ENCODE measurements around the gene TEK.

Gene TEK

DNA sequence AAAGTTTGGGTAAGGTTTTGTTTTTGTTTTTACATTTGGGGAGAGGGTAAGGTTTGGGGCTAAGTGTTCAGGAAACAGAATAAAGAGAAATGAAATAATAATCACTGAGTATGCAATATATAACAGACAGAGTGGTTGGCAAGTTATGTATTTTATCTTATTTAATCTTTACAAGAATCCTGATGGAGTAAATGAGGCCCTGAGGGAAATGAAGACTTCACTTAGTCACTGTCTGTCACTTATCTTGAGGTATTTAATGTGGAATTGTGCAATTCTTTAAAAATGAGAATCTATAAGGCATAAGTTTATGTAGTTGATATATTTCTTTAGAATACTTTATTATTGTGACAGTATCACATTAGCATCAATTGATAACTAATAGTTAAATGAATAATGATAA, 48.1 kb downstream of the TEK start:
- H3K9ac ChIP-seq (ENCODE audit: low read length): no peak overlapping the region
- H3K27me3 ChIP-seq (ENCODE audit: control insufficient read depth, insufficient read depth, low read length): no peaks in the 10 kb centered on the region
- no peak overlapping the region for H3K27ac ChIP-seq (ENCODE audit: low read length)
- no peaks in the 10 kb centered on the region for H3K4me1 ChIP-seq (ENCODE audit: control insufficient read depth, low read depth, low read length)
- H3K9me3 ChIP-seq (ENCODE audit: control insufficient read depth, low read depth, low read length): no peaks in the 10 kb centered on the region
- H3K36me3 ChIP-seq (ENCODE audit: control insufficient read depth, low read depth, low read length): no peaks in the 10 kb centered on the region
- no peak overlapping the region for H3K4me3 ChIP-seq (ENCODE audit: low read length)

DNA sequence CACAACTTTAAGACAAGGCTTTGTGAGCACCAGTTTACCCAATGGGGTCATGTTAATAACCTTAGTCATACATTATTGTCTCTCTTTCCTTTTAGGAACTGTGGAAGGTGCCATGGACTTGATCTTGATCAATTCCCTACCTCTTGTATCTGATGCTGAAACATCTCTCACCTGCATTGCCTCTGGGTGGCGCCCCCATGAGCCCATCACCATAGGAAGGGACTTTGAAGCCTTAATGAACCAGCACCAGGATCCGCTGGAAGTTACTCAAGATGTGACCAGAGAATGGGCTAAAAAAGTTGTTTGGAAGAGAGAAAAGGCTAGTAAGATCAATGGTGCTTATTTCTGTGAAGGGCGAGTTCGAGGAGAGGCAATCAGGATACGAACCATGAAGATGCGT, 48.7 kb downstream of the TEK start:
- Histone ChIP-seq H3K4me1 (ENCODE audit: control insufficient read depth, low read depth, low read length) (no peaks in the 10 kb centered on the region), H3K9ac (ENCODE audit: low read length) (no peak overlapping the region), H3K27ac (ENCODE audit: low read length) (no peak overlapping the region), H3K27me3 (ENCODE audit: control insufficient read depth, insufficient read depth, low read length) (no peaks in the 10 kb centered on the region), H3K36me3 (ENCODE audit: control insufficient read depth, low read depth, low read length) (no peaks in the 10 kb centered on the region), H3K9me3 (ENCODE audit: control insufficient read depth, low read depth, low read length) (no peaks in the 10 kb centered on the region), H3K4me3 (ENCODE audit: low read length) (no peak overlapping the region)

DNA sequence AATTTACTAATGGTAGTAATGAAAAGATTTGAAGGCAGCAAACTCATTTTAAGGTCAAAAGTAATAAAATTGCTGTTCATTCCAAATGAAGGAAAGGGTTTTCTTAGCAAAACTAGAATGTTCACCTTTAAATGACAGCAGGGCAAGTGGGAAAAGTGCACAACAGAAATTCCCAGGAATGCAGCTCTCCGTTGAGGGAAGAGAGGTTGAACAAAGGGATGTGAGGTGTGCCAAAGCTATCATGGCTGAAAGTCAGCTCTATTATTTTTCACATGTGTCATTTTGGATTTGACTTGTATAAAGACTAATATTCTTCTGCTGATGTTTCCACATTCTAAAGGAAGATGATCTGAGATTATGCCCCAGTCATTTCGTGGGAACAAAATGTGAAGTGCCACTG, 51.6 kb downstream of the TEK start:
- Histone ChIP-seq H3K36me3 (ENCODE audit: control insufficient read depth, low read depth, low read length) (no peaks in the 10 kb centered on the region), H3K4me3 (ENCODE audit: low read length) (no peak overlapping the region), H3K9ac (ENCODE audit: low read length) (no peak overlapping the region), H3K4me1 (ENCODE audit: control insufficient read depth, low read depth, low read length) (peaks cover 3% of the 10 kb centered on the region), H3K27ac (ENCODE audit: low read length) (no peak overlapping the region), H3K27me3 (ENCODE audit: control insufficient read depth, insufficient read depth, low read length) (no peaks in the 10 kb centered on the region), H3K9me3 (ENCODE audit: control insufficient read depth, low read depth, low read length) (no peaks in the 10 kb centered on the region)

DNA sequence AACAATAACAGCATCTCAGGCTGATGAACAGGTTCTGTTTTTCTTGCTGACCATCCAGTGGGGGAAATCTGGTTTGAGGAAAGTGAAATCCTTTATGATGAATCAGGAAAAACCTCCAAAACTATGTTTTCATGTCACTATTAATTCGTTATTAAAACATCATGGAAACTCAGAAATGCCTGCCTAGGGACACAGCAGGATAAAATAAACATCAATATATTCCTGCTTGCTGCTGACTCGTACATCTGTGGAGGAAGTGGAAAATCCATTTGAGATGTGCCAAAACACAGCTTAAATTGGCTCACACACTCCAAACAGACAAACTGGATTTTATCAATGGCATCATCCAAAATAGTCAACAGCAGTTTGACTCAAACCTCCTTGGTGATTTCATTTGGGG, 53.0 kb downstream of the TEK start:
- no peaks in the 10 kb centered on the region for H3K9me3 ChIP-seq (ENCODE audit: control insufficient read depth, low read depth, low read length)
- H3K27ac ChIP-seq (ENCODE audit: low read length): no peak overlapping the region
- no peaks in the 10 kb centered on the region for H3K36me3 ChIP-seq (ENCODE audit: control insufficient read depth, low read depth, low read length)
- no peak overlapping the region for H3K4me3 ChIP-seq (ENCODE audit: low read length)
- no peaks in the 10 kb centered on the region for H3K27me3 ChIP-seq (ENCODE audit: control insufficient read depth, insufficient read depth, low read length)
- no peak overlapping the region for H3K9ac ChIP-seq (ENCODE audit: low read length)
- peaks cover 3% of the 10 kb centered on the region for H3K4me1 ChIP-seq (ENCODE audit: control insufficient read depth, low read depth, low read length)

DNA sequence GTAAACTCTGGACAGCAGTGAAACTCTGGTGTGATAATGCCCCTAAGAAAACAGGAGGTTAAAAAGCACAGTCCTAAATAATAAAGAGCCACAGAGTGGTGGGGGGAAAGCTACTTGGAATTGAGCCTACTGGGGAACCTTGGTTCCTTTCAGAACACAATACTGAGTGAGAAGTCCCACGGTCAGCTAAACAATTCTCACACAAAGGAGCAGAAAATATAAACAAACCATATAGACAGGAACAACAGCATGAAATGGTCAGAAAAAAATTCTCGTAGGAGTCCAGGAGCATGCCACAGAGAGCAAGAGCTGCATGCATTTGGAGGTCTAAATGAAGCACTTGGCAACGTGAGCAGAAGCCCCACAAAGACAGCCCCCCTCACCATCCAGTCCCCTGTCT, 56.0 kb downstream of the TEK start:
- Histone ChIP-seq H3K36me3 (ENCODE audit: control insufficient read depth, low read depth, low read length) (no peaks in the 10 kb centered on the region), H3K9ac (ENCODE audit: low read length) (no peak overlapping the region), H3K27me3 (ENCODE audit: control insufficient read depth, insufficient read depth, low read length) (no peaks in the 10 kb centered on the region), H3K9me3 (ENCODE audit: control insufficient read depth, low read depth, low read length) (no peaks in the 10 kb centered on the region), H3K4me1 (ENCODE audit: control insufficient read depth, low read depth, low read length) (peaks cover 3% of the 10 kb centered on the region), H3K27ac (ENCODE audit: low read length) (no peak overlapping the region), H3K4me3 (ENCODE audit: low read length) (no peak overlapping the region)

DNA sequence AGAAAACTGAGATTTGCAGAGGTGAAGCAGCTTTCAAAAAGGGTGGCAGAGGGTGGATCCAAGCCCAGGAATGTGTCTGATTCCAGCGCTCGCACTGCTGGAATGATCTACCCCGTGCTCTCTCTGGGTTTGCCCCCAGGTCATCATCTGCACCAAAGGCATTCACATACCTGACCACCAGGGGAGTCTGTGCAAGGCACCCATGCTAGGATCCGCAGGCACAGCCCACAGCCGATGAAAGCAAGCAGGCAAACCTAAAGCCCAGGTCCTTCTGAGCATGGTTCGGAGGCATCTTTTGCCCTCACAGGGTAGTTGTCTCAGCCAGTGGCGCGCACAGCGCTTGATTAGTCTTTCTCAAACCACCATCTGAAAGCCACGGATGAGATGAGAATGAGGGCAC, 56.6 kb downstream of the TEK start:
- no peak overlapping the region for H3K27ac ChIP-seq (ENCODE audit: low read length)
- H3K9ac ChIP-seq (ENCODE audit: low read length): no peak overlapping the region
- H3K4me3 ChIP-seq (ENCODE audit: low read length): no peak overlapping the region
- H3K36me3 ChIP-seq (ENCODE audit: control insufficient read depth, low read depth, low read length): no peaks in the 10 kb centered on the region
- H3K9me3 ChIP-seq (ENCODE audit: control insufficient read depth, low read depth, low read length): no peaks in the 10 kb centered on the region
- no peaks in the 10 kb centered on the region for H3K27me3 ChIP-seq (ENCODE audit: control insufficient read depth, insufficient read depth, low read length)
- peaks cover 3% of the 10 kb centered on the region for H3K4me1 ChIP-seq (ENCODE audit: control insufficient read depth, low read depth, low read length)

DNA sequence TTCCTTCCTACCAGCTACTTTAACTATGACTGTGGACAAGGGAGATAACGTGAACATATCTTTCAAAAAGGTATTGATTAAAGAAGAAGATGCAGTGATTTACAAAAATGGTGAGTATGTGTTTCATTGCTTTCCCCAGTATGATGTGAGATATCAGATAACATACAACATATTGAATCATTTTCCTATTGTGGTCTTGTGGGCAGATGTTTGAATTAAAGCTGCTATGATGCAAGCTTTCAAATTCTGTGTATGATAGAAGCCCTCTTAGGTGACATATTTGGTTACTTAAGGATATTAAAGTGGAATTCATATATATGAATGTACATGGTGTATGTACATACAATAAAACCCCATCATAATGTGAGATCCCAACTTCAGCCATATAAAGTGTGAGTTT, 59.5 kb downstream of the TEK start:
- no peak overlapping the region for H3K4me3 ChIP-seq (ENCODE audit: low read length)
- H3K27me3 ChIP-seq (ENCODE audit: control insufficient read depth, insufficient read depth, low read length): no peaks in the 10 kb centered on the region
- H3K9ac ChIP-seq (ENCODE audit: low read length): no peak overlapping the region
- no peak overlapping the region for H3K27ac ChIP-seq (ENCODE audit: low read length)
- peaks cover 3% of the 10 kb centered on the region for H3K4me1 ChIP-seq (ENCODE audit: control insufficient read depth, low read depth, low read length)
- no peaks in the 10 kb centered on the region for H3K9me3 ChIP-seq (ENCODE audit: control insufficient read depth, low read depth, low read length)
- H3K36me3 ChIP-seq (ENCODE audit: control insufficient read depth, low read depth, low read length): no peaks in the 10 kb centered on the region

DNA sequence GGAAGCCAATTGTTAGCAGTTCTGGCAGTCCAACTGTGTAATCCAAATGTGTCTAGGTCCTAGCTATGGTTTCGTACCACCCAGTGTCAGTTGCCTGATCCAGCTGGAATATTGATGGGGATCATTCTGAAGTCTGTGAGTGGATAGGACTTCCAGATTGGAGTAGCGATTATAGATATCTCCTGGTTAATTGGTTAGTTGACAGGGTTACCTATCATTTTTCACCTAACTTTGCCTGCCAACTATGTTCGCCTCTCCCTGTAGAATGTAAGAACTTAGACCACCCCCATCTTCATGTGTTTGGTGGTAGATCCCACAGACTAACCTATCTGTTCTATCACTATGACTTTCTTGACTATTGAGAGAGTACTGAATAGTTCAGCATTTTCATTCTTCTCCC, 59.9 kb downstream of the TEK start:
- H3K9me3 ChIP-seq (ENCODE audit: control insufficient read depth, low read depth, low read length): no peaks in the 10 kb centered on the region
- H3K4me1 ChIP-seq (ENCODE audit: control insufficient read depth, low read depth, low read length): peaks cover 3% of the 10 kb centered on the region
- no peak overlapping the region for H3K4me3 ChIP-seq (ENCODE audit: low read length)
- H3K27me3 ChIP-seq (ENCODE audit: control insufficient read depth, insufficient read depth, low read length): no peaks in the 10 kb centered on the region
- H3K36me3 ChIP-seq (ENCODE audit: control insufficient read depth, low read depth, low read length): no peaks in the 10 kb centered on the region
- H3K27ac ChIP-seq (ENCODE audit: low read length): no peak overlapping the region
- no peak overlapping the region for H3K9ac ChIP-seq (ENCODE audit: low read length)

DNA sequence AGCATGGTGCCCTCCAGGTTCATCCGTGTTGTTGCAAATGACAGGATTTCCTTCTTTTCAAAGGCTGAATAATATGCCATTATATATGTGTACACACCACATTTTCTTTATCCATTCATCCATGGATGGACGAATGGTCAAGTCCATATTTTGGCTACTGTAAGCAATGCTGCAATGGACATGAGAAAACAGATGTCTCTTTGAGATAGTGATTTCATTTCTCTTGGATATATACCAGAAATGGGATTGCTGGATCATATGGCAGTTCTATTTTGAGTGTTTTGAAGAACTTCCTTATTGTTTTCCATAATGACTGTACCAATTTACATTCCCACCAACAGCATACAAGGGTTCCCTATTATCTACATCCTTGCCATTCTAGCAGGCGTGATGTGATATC, 67.9 kb downstream of the TEK start:
- H3K27ac ChIP-seq (ENCODE audit: low read length): no peak overlapping the region
- no peaks in the 10 kb centered on the region for H3K9me3 ChIP-seq (ENCODE audit: control insufficient read depth, low read depth, low read length)
- no peaks in the 10 kb centered on the region for H3K27me3 ChIP-seq (ENCODE audit: control insufficient read depth, insufficient read depth, low read length)
- H3K4me3 ChIP-seq (ENCODE audit: low read length): no peak overlapping the region
- no peaks in the 10 kb centered on the region for H3K36me3 ChIP-seq (ENCODE audit: control insufficient read depth, low read depth, low read length)
- H3K9ac ChIP-seq (ENCODE audit: low read length): no peak overlapping the region
- H3K4me1 ChIP-seq (ENCODE audit: control insufficient read depth, low read depth, low read length): no peaks in the 10 kb centered on the region

DNA sequence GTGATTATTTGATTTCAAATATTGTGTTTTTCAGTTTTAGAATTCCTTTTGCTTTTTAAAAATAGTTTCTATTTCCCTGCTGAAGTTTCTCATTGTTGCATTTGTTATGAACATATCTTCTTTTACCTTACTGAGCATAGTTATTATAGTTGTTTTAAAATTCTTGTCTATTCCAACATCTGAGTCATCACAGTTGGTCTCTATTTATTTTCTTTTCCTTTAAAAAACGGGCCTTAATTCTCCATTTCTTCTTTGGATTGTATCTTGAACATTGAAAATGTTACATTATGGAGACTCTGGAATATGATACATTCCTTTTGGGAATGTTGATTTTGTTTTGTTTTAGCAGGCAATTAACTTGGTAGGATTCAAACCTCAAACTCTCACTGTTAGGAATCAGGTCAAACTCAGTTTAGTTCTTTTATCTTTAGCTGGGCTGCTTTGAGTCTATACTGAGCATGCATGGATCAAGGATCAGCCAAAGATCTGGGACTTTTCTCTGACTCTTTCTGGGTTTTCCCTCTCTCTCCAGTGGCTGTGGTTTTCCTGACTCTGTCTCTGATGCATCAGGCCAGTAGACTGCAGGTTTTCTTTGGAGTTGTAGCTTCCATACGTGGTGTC, 70.3 kb downstream of the TEK start:
- H3K4me3 ChIP-seq (ENCODE audit: low read length): no peak overlapping the region
- no peaks in the 10 kb centered on the region for H3K36me3 ChIP-seq (ENCODE audit: control insufficient read depth, low read depth, low read length)
- H3K27me3 ChIP-seq (ENCODE audit: control insufficient read depth, insufficient read depth, low read length): no peaks in the 10 kb centered on the region
- H3K9ac ChIP-seq (ENCODE audit: low read length): no peak overlapping the region
- no peaks in the 10 kb centered on the region for H3K4me1 ChIP-seq (ENCODE audit: control insufficient read depth, low read depth, low read length)
- H3K27ac ChIP-seq (ENCODE audit: low read length): no peak overlapping the region
- H3K9me3 ChIP-seq (ENCODE audit: control insufficient read depth, low read depth, low read length): no peaks in the 10 kb centered on the region

DNA sequence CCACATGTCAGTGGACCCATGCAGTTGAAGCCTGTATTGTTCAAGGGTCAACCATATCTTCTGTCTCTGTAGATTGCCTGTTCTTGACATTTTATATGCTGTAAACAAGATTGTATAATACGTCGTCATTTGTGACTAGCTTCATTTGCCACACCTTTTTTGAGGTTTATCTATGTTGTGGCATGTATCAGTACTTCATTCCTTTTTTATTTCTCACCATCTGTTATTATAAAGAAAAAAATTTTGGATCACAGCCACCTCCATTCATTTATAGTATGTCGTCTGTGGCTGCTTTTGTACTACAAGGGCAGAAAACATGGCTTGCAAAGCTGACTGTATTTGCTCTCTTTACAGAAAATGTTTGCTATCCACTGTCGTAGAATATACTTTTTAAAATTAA, 72.4 kb downstream of the TEK start:
- no peak overlapping the region for H3K9ac ChIP-seq (ENCODE audit: low read length)
- H3K27me3 ChIP-seq (ENCODE audit: control insufficient read depth, insufficient read depth, low read length): no peaks in the 10 kb centered on the region
- no peak overlapping the region for H3K27ac ChIP-seq (ENCODE audit: low read length)
- H3K4me1 ChIP-seq (ENCODE audit: control insufficient read depth, low read depth, low read length): no peaks in the 10 kb centered on the region
- no peaks in the 10 kb centered on the region for H3K36me3 ChIP-seq (ENCODE audit: control insufficient read depth, low read depth, low read length)
- no peak overlapping the region for H3K4me3 ChIP-seq (ENCODE audit: low read length)
- H3K9me3 ChIP-seq (ENCODE audit: control insufficient read depth, low read depth, low read length): no peaks in the 10 kb centered on the region

DNA sequence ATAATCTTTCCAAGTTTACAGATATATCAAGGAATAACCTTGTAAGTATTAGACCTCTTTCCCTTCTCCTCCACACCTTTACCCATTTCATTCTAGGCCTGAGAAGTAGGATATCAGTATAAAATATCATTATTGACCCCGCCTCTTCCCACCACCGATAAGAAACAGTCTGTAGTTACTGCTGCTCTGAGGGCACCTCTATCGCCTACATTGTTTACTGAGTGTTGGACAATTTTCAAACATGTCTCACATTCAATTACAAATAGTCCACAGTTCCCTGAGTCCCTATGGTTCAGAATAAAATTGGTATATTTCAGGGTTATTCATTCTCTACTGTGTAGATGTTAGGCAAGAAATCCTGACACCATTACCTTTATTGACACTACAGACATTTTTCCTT, 73.4 kb downstream of the TEK start:
- Histone ChIP-seq H3K9me3 (ENCODE audit: control insufficient read depth, low read depth, low read length) (no peaks in the 10 kb centered on the region), H3K36me3 (ENCODE audit: control insufficient read depth, low read depth, low read length) (no peaks in the 10 kb centered on the region), H3K27ac (ENCODE audit: low read length) (no peak overlapping the region), H3K4me1 (ENCODE audit: control insufficient read depth, low read depth, low read length) (no peaks in the 10 kb centered on the region), H3K27me3 (ENCODE audit: control insufficient read depth, insufficient read depth, low read length) (no peaks in the 10 kb centered on the region), H3K9ac (ENCODE audit: low read length) (no peak overlapping the region), H3K4me3 (ENCODE audit: low read length) (no peak overlapping the region)

All from iPS-18a (cell line).